IMR-90 (cell line): ENCODE data around the gene TMC1. TPM values are rescaled to one million over a fixed set of nuclear protein-coding genes. Genes with fewer than 3 reads are reported as not detected.
A peak's percentile ranks its signal among the peaks of the same experiment; 100 is the strongest.

Source experiments
- ATAC-seq: fragments of 200-7000 bp; cut with Tn5 transposase; 2 replicates; pipeline ENCODE4 v1.9.1; 2020; ENCODE audit warnings: low read depth, mild to moderate bottlenecking, moderate library complexity
- BruUV-seq: library from RNA; stranded (reverse); fragments of 400-500 nt; replicated peaks from 2 replicates; lab custom pipeline; 2021; lab: Mats Ljungman, UMichigan
- CTCF ChIA-PET: fragments of 300-600 bp; formaldehyde crosslinking; extraction: SDS; loops from one replicate; lab custom pipeline; 2021; ENCODE audit warnings: antibody characterized with exemption; lab: Yijun Ruan, JAX
- POLR2A ChIA-PET: fragments of 300-600 bp; sonication (Branson Sonifier 250); formaldehyde crosslinking; loops from one replicate; lab custom pipeline; 2022; ENCODE audit warnings: antibody characterized with exemption; ENCODE audit not compliant: unreplicated experiment; lab: Charles Lee
- DNase-seq: peaks from one replicate; pipeline ENCODE4 v3.0.0; 2013
- H2AFZ ChIP-seq: replicated peaks from 2 replicates; pipeline ENCODE3; 2013; ENCODE audit warnings: low read length, mild to moderate bottlenecking; ENCODE audit not compliant: poor library complexity
- H2AK5ac ChIP-seq: 2 replicates; pipeline ENCODE4 v1.6.1; 2013; ENCODE audit warnings: low read depth, low read length, inconsistent platforms
- H2AK9ac ChIP-seq: replicated peaks from 2 replicates; pipeline ENCODE3; 2013; ENCODE audit warnings: mild to moderate bottlenecking, low read depth, low read length, moderate library complexity; ENCODE audit not compliant: poor library complexity
- H2BK120ac ChIP-seq: 2 replicates; pipeline ENCODE4 v1.6.1; 2013; ENCODE audit warnings: low read depth, low read length, inconsistent platforms
- H2BK15ac ChIP-seq: 3 replicates; pipeline ENCODE4 v1.6.1; 2013; ENCODE audit warnings: low read depth, low read length, inconsistent platforms
- H2BK20ac ChIP-seq: 2 replicates; pipeline ENCODE4 v1.6.1; 2013; ENCODE audit warnings: low read depth, mild to moderate bottlenecking, inconsistent platforms, low read length, moderate library complexity
- H2BK5ac ChIP-seq: 2 replicates; pipeline ENCODE4 v1.6.1; 2013; ENCODE audit warnings: mild to moderate bottlenecking, low read depth, low read length, inconsistent platforms; ENCODE audit not compliant: poor library complexity, severe bottlenecking
- H3K14ac ChIP-seq: replicated peaks from 2 replicates; pipeline ENCODE4 v1.6.1; 2013; ENCODE audit warnings: low read depth, low read length, inconsistent platforms
- H3K18ac ChIP-seq: 2 replicates; pipeline ENCODE4 v1.6.1; 2013; ENCODE audit warnings: low read depth, low read length, control low read depth
- H3K23ac ChIP-seq: 2 replicates; pipeline ENCODE4 v1.6.1; 2013; ENCODE audit warnings: low read depth, low read length, inconsistent platforms
- H3K27ac ChIP-seq: 2 replicates; pipeline ENCODE4 v1.5.1; 2013; ENCODE audit warnings: mild to moderate bottlenecking, control low read depth, low read length; ENCODE audit not compliant: insufficient read depth
- H3K27me3 ChIP-seq: 2 replicates; pipeline ENCODE4 v1.6.1; 2013; ENCODE audit warnings: low read length; ENCODE audit not compliant: control insufficient read depth, insufficient read depth
- H3K36me3 ChIP-seq: 2 replicates; pipeline ENCODE4 v1.6.1; 2013; ENCODE audit warnings: low read length, mixed read lengths; ENCODE audit not compliant: control insufficient read depth, insufficient read depth
- H3K4ac ChIP-seq: 2 replicates; pipeline ENCODE4 v1.6.1; 2013; ENCODE audit warnings: low read depth, low read length, inconsistent platforms
- H3K4me1 ChIP-seq: 2 replicates; pipeline ENCODE4 v1.6.1; 2013; ENCODE audit warnings: low read length, mixed read lengths; ENCODE audit not compliant: control insufficient read depth, insufficient read depth
- H3K4me2 ChIP-seq: 2 replicates; pipeline ENCODE4 v1.6.1; 2013; ENCODE audit warnings: low read depth, mild to moderate bottlenecking, control low read depth, low read length, moderate library complexity
- H3K4me3 ChIP-seq: 2 replicates; pipeline ENCODE4 v1.5.1; 2013; ENCODE audit warnings: low read depth, mild to moderate bottlenecking, control low read depth, low read length, moderate library complexity; ENCODE audit not compliant: insufficient read depth
- H3K56ac ChIP-seq: 2 replicates; pipeline ENCODE4 v1.6.1; 2013; ENCODE audit warnings: low read length, inconsistent platforms; ENCODE audit not compliant: insufficient read depth; ENCODE audit errors: extremely low read depth
- H3K79me1 ChIP-seq, 2 experiments: 2 replicates each; pipeline ENCODE4 v1.6.1; 2013; ENCODE audit warnings: low read length in 2 of 2, inconsistent platforms in 1 of 2, low read depth in 1 of 2
- H3K9ac ChIP-seq: 2 replicates; pipeline ENCODE4 v1.6.1; 2013; ENCODE audit warnings: low read depth, low read length, control low read depth
- H3K9me1 ChIP-seq: 2 replicates; pipeline ENCODE4 v1.6.1; 2013; ENCODE audit warnings: low read length, inconsistent platforms; ENCODE audit not compliant: insufficient read depth
- H3K9me3 ChIP-seq: 2 replicates; pipeline ENCODE4 v1.6.1; 2013; ENCODE audit warnings: low read length; ENCODE audit not compliant: control insufficient read depth, insufficient read depth
- H4K20me1 ChIP-seq: 2 replicates; pipeline ENCODE4 v1.6.1; 2013; ENCODE audit warnings: low read length, inconsistent platforms; ENCODE audit not compliant: insufficient read depth
- H4K5ac ChIP-seq: 2 replicates; pipeline ENCODE4 v1.6.1; 2013; ENCODE audit warnings: mild to moderate bottlenecking, low read depth, low read length, control low read depth
- H4K8ac ChIP-seq, 2 experiments: 2 replicates each; pipeline ENCODE4 v1.6.1; 2013; ENCODE audit warnings: low read depth in 2 of 2, low read length in 2 of 2, control low read depth in 1 of 2, inconsistent platforms in 1 of 2
- H4K91ac ChIP-seq: 2 replicates; pipeline ENCODE4 v1.6.1; 2013; ENCODE audit warnings: low read depth, low read length, inconsistent platforms; ENCODE audit not compliant: insufficient read depth
- BHLHE40 ChIP-seq: fragments of 150-350 bp; IDR thresholded peaks from 2 replicates; pipeline ENCODE4 v1.6.1; 2016; ENCODE audit warnings: mild to moderate bottlenecking, low read depth, low read length
- CEBPB ChIP-seq: IDR thresholded peaks from 2 replicates; pipeline ENCODE4 v1.6.1; 2012; ENCODE audit warnings: low read depth, low read length, improper control_type of control experiment
- CHD1 ChIP-seq: IDR thresholded peaks from 2 replicates; pipeline ENCODE4 v1.6.1; 2012; ENCODE audit warnings: low read depth, low read length, improper control_type of control experiment
- FOS ChIP-seq: fragments of 150-350 bp; IDR thresholded peaks from 2 replicates; pipeline ENCODE4 v1.6.1; 2016; ENCODE audit warnings: low read depth, low read length
- MAFK ChIP-seq: IDR thresholded peaks from 2 replicates; pipeline ENCODE4 v1.6.1; 2012; ENCODE audit warnings: low read depth, low read length, improper control_type of control experiment
- MAZ ChIP-seq: IDR thresholded peaks from 2 replicates; pipeline ENCODE4 v1.6.1; 2012; ENCODE audit warnings: low read depth, mild to moderate bottlenecking, low read length, improper control_type of control experiment, moderate library complexity, borderline replicate concordance
- MXI1 ChIP-seq: IDR thresholded peaks from 2 replicates; pipeline ENCODE4 v1.6.1; 2012; ENCODE audit warnings: low read depth, mild to moderate bottlenecking, low read length, moderate library complexity, borderline replicate concordance
- NFE2L2 ChIP-seq: fragments of 150-350 bp; IDR thresholded peaks from 2 replicates; pipeline ENCODE4 v1.6.1; 2016; ENCODE audit warnings: low read depth, mild to moderate bottlenecking, low read length
- POLR2A ChIP-seq: IDR thresholded peaks from 2 replicates; pipeline ENCODE4 v1.6.1; 2012; ENCODE audit warnings: mild to moderate bottlenecking, low read depth, low read length
- RAD21 ChIP-seq: IDR thresholded peaks from 2 replicates; pipeline ENCODE4 v1.6.1; 2012; ENCODE audit warnings: low read length, improper control_type of control experiment
- RCOR1 ChIP-seq: IDR thresholded peaks from 2 replicates; pipeline ENCODE4 v1.6.1; 2012; ENCODE audit warnings: mild to moderate bottlenecking, low read length, improper control_type of control experiment; ENCODE audit not compliant: insufficient replicate concordance
- RFX5 ChIP-seq: IDR thresholded peaks from 2 replicates; pipeline ENCODE4 v1.8.0; 2012; ENCODE audit warnings: low read depth, mild to moderate bottlenecking, low read length, moderate library complexity
- SMC3 ChIP-seq: fragments of 150-350 bp; IDR thresholded peaks from 2 replicates; pipeline ENCODE4 v1.6.1; 2016; ENCODE audit warnings: low read depth, mild to moderate bottlenecking, antibody characterized with exemption, low read length, moderate library complexity
- WGBS, 2 experiments: methylation state at CpG; one replicate each; pipeline versions ENCODE4 v1.1.5 to v1.1.7; 2013; ENCODE audit warnings: missing lambda C conversion rate in 2 of 2; ENCODE audit not compliant: insufficient read length in 1 of 2; ENCODE audit errors: extremely low coverage in 2 of 2; 5-methylcytosine and 5-hydroxymethylcytosine counted together
- dilution Hi-C: fragments of 300-500 bp; cut with HindIII; formaldehyde crosslinking; loops from one replicate; pipeline ENCODE4 v1.14.3; 2018; ENCODE audit warnings: low sequenced_read_pairs; ENCODE audit not compliant: unreplicated experiment
- in situ Hi-C: fragments of 300-500 bp; cut with MboI; formaldehyde crosslinking; loops from 3 replicates; pipeline ENCODE4 v1.14.3; 2019; ENCODE audit warnings: low sequenced_read_pairs, inconsistent platforms, mixed read lengths
- intact Hi-C: fragments of 100-400 bp; cut with micrococcal nuclease; formaldehyde crosslinking; loops from 2 replicates; pipeline ENCODE4 v1.10.0; 2022
- polyA plus RNA-seq, 3 experiments: library from polyadenylated mRNA; depleted of rRNA; stranded (reverse); fragments of >200 nt; gene quantifications; 2 replicates each; pipeline ENCODE4 v1.2.3, GENCODE V29; 2012; ENCODE audit warnings: low replicate concordance in 1 of 3
- total RNA-seq: library from RNA; depleted of rRNA; stranded (reverse); fragments of >200 nt; gene quantifications from 2 replicates; pipeline ENCODE4 v1.2.3, GENCODE V29; 2012
- TF ChIP-seq, protein P1 (sequence below): conservative IDR thresholded peaks from 2 replicates; pipeline ENCODE4 v1.5.1; 2012; ENCODE audit warnings: mild to moderate bottlenecking, low read depth, low read length, improper control_type of control experiment
- TF ChIP-seq, protein P2 (sequence below): fragments of 150-350 bp; IDR thresholded peaks from 2 replicates; pipeline ENCODE4 v1.6.1; 2016; ENCODE audit warnings: low read depth, mild to moderate bottlenecking, low read length, moderate library complexity, borderline replicate concordance

Gene TMC1
- total and polyA plus RNA-seq, 2 of the 4 experiments (the other 2 are of a cell fraction): not detected

DNA sequence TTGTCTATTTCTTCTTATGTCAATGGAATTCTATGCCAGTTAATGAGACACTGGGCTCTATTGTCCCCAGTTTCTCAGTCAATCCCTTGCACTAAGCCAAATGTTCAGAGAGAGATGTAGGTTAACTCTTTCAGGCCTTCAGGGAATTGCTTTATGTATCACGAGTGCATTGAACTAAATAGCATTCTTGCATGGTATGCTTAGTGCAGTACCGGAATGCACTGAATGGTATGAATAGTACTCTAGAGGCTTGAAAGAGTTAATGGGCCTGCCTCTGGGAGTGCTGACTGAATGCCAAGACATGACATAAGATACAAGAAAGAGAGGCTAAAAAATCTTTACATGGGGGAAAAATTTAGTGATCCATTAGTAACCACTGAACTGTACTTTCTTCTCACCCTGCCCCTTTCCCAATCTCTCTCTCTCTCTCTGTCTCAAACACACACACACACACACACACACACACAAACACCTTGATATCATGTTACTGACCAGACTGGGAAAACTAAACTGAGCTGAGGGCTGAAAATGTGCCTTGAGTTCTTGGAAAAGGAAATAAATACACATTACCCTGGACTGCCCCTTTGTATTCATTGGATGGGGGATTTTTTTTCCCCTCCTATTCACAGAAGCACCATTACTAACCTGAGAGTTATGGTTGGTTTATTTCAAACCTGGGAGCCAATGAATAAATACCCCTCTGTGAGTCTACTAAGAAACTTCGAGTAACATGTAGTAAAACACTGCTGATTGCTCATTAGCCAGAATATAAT is 35.4 kb upstream of the TMC1 start:
- CTCF ChIA-PET: interaction anchor here (0.6 kb wide), 1 partner anchor 36 kb away, joined by 3 read pairs; no protein-coding TSS in a partner anchor
- intact Hi-C loops: loop anchor here (10.0 kb wide), 1 partner anchor 181 kb away; no protein-coding TSS in a partner anchor
- no TSS peak for BruUV-seq
- no peak for TF ChIP-seq NFE2L2
- TF ChIP-seq CEBPB: no peak
- no peak for TF ChIP-seq MAFK
- TF ChIP-seq, protein P1, sequence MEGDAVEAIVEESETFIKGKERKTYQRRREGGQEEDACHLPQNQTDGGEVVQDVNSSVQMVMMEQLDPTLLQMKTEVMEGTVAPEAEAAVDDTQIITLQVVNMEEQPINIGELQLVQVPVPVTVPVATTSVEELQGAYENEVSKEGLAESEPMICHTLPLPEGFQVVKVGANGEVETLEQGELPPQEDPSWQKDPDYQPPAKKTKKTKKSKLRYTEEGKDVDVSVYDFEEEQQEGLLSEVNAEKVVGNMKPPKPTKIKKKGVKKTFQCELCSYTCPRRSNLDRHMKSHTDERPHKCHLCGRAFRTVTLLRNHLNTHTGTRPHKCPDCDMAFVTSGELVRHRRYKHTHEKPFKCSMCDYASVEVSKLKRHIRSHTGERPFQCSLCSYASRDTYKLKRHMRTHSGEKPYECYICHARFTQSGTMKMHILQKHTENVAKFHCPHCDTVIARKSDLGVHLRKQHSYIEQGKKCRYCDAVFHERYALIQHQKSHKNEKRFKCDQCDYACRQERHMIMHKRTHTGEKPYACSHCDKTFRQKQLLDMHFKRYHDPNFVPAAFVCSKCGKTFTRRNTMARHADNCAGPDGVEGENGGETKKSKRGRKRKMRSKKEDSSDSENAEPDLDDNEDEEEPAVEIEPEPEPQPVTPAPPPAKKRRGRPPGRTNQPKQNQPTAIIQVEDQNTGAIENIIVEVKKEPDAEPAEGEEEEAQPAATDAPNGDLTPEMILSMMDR: no peak
- no peak for TF ChIP-seq BHLHE40
- TF ChIP-seq RAD21: no peak
- TF ChIP-seq, protein P2, sequence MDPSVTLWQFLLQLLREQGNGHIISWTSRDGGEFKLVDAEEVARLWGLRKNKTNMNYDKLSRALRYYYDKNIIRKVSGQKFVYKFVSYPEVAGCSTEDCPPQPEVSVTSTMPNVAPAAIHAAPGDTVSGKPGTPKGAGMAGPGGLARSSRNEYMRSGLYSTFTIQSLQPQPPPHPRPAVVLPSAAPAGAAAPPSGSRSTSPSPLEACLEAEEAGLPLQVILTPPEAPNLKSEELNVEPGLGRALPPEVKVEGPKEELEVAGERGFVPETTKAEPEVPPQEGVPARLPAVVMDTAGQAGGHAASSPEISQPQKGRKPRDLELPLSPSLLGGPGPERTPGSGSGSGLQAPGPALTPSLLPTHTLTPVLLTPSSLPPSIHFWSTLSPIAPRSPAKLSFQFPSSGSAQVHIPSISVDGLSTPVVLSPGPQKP: no peak
- TF ChIP-seq CHD1: no peak
- no peak for TF ChIP-seq RFX5
- TF ChIP-seq MAZ: no peak
- no peak for TF ChIP-seq SMC3
- TF ChIP-seq POLR2A: no peak
- TF ChIP-seq MXI1: no peak
- TF ChIP-seq FOS: no peak
- no peak for TF ChIP-seq RCOR1

More for the DNA sequence above, 35.4 kb upstream of the TMC1 start:
- H4K8ac ChIP-seq: no peak overlapping the region
- no peak overlapping the region for H3K9ac ChIP-seq
- H3K9me3 ChIP-seq: no peaks in the 10 kb centered on the region
- dilution Hi-C loops: no loop called here
- peak overlapping the region; percentile 8; the same call in 1 of the 2 replicates for H3K23ac ChIP-seq
- peak; percentile 69 for ATAC-seq
- peak; percentile 68 for DNase-seq
- no peak overlapping the region for H2BK15ac ChIP-seq
- no peak overlapping the region for H2AK9ac ChIP-seq
- no peak overlapping the region for H3K4me2 ChIP-seq
- H3K18ac ChIP-seq: no peak overlapping the region
- in situ Hi-C loops: no loop called here
- no peaks in the 10 kb centered on the region for H3K79me1 ChIP-seq
- H2BK5ac ChIP-seq: peak overlapping the region; percentile 49
- no peak overlapping the region for H3K56ac ChIP-seq
- peaks cover 8% of the 10 kb centered on the region for H3K4me1 ChIP-seq
- H4K20me1 ChIP-seq: no peaks in the 10 kb centered on the region
- H3K27me3 ChIP-seq: no peaks in the 10 kb centered on the region
- WGBS, 2 experiments: 45% methylated on average over 2 of the region's 3 CpGs; no CpG with 5 or more reads in 1 of the 2 experiments
- no peak overlapping the region for H2AFZ ChIP-seq
- no peak overlapping the region for H4K91ac ChIP-seq
- H3K4me3 ChIP-seq: no peak overlapping the region
- no peaks in the 10 kb centered on the region for H3K36me3 ChIP-seq
- POLR2A ChIA-PET: interaction anchor here (0.6 kb wide), 2 partner anchors 62 to 558 kb away, joined by 6 to 12 read pairs; no protein-coding TSS in a partner anchor
- 0 out of 2 replicates have a peak overlapping the region, but pooled peaks have one; percentile 1 for H2AK5ac ChIP-seq
- H4K5ac ChIP-seq: no peak overlapping the region
- H3K14ac ChIP-seq: 0 out of 2 replicates have a peak overlapping the region, but pooled peaks have one; percentile 1
- no peak overlapping the region for H3K27ac ChIP-seq
- H3K4ac ChIP-seq: no peak overlapping the region
- H2BK20ac ChIP-seq: peak overlapping the region; percentile 6; the same call in 1 of the 2 replicates
- H2BK120ac ChIP-seq: no peak overlapping the region
- peaks cover 2% of the 10 kb centered on the region; the same call in 1 of the 2 replicates for H3K9me1 ChIP-seq
